ENCODE results near the gene IZUMO2.
"Not testable (repeated sequence)": the region's sequence is repeated elsewhere in the genome, so short reads cannot be mapped to it uniquely, and the experiment has no call there.

The IZUMO2 gene

GRCh38 chr19:50147462-50148423, 15.3 kb downstream of the IZUMO2 start:
- Histone ChIP-seq H3K27me3 (ENCODE audit: control insufficient read depth, low read length) (no peaks in the 10 kb centered on the region), H3K4me3 (ENCODE audit: low read length) (peak overlapping the region; percentile 75), H3K4me1 (ENCODE audit: control insufficient read depth, low read length) (peaks cover 7% of the 10 kb centered on the region), H3K36me3 (ENCODE audit: control insufficient read depth, low read length) (no peaks in the 10 kb centered on the region), H3K4me2 (ENCODE audit: low read length) (peak overlapping the region; percentile 69), H3K9me2 (replicated peaks; ENCODE audit: control insufficient read depth, low read length) (no peaks in the 10 kb centered on the region), H4K20me1 (ENCODE audit: control insufficient read depth, insufficient read depth, low read depth, low read length) (no peaks in the 10 kb centered on the region), H3K79me2 (ENCODE audit: control insufficient read depth, low read length) (no peaks in the 10 kb centered on the region), H3F3A (ENCODE audit: control insufficient read depth, insufficient read depth) (no peaks in the 10 kb centered on the region), H3K27ac (ENCODE audit: low read depth, low read length) (no peak overlapping the region), H3K9me3 (ENCODE audit: control insufficient read depth, insufficient read depth, low read length) (peaks cover 9% of the 10 kb centered on the region)
- peak; percentile 56 for TF ChIP-seq CTCF (IDR thresholded peaks at IDR 0.05; ENCODE audit: low read depth, low read length, poor library complexity, severe bottlenecking)
- TF ChIP-seq EZH2phosphoT487 (IDR thresholded peaks at IDR 0.05; ENCODE audit: borderline replicate concordance, low read length) = no peak

GRCh38 chr19:50141921-50142320, 21.2 kb downstream of the IZUMO2 start:
- H3K4me2 ChIP-seq (ENCODE audit: low read length); H3K36me3 ChIP-seq (ENCODE audit: control insufficient read depth, low read length); H4K20me1 ChIP-seq (ENCODE audit: control insufficient read depth, insufficient read depth, low read depth, low read length); H3K27ac ChIP-seq (ENCODE audit: low read depth, low read length); H3K27me3 ChIP-seq (ENCODE audit: control insufficient read depth, low read length); H3K4me3 ChIP-seq (ENCODE audit: low read length); H3K9me2 ChIP-seq (replicated peaks; ENCODE audit: control insufficient read depth, low read length); H3K4me1 ChIP-seq (ENCODE audit: control insufficient read depth, low read length); H3K9me3 ChIP-seq (ENCODE audit: control insufficient read depth, insufficient read depth, low read length); H3F3A ChIP-seq (ENCODE audit: control insufficient read depth, insufficient read depth); H3K79me2 ChIP-seq (ENCODE audit: control insufficient read depth, low read length): not testable (repeated sequence)

- not testable (repeated sequence) for H3K9me2 ChIP-seq (replicated peaks; ENCODE audit: control insufficient read depth, low read length); H3K4me2 ChIP-seq (ENCODE audit: low read length); H3K4me3 ChIP-seq (ENCODE audit: low read length); H4K20me1 ChIP-seq (ENCODE audit: control insufficient read depth, insufficient read depth, low read depth, low read length); H3K79me2 ChIP-seq (ENCODE audit: control insufficient read depth, low read length); H3K36me3 ChIP-seq (ENCODE audit: control insufficient read depth, low read length); H3K27ac ChIP-seq (ENCODE audit: low read depth, low read length); H3K4me1 ChIP-seq (ENCODE audit: control insufficient read depth, low read length); H3K9me3 ChIP-seq (ENCODE audit: control insufficient read depth, insufficient read depth, low read length); H3F3A ChIP-seq (ENCODE audit: control insufficient read depth, insufficient read depth)
- H3K27me3 ChIP-seq (ENCODE audit: control insufficient read depth, low read length) = peaks cover 10% of the 10 kb centered on the region
Observed at GRCh38 chr19:50140118-50140845, 22.8 kb downstream of the IZUMO2 start.

GRCh38 chr19:50136603-50137365, 26.3 kb downstream of the IZUMO2 start:
- not testable (repeated sequence) for H3K27ac ChIP-seq (ENCODE audit: low read depth, low read length); H3K4me1 ChIP-seq (ENCODE audit: control insufficient read depth, low read length); H3K79me2 ChIP-seq (ENCODE audit: control insufficient read depth, low read length); H3F3A ChIP-seq (ENCODE audit: control insufficient read depth, insufficient read depth); H3K9me2 ChIP-seq (replicated peaks; ENCODE audit: control insufficient read depth, low read length); H3K36me3 ChIP-seq (ENCODE audit: control insufficient read depth, low read length); H4K20me1 ChIP-seq (ENCODE audit: control insufficient read depth, insufficient read depth, low read depth, low read length); H3K9me3 ChIP-seq (ENCODE audit: control insufficient read depth, insufficient read depth, low read length)
- H3K27me3 ChIP-seq (ENCODE audit: control insufficient read depth, low read length) = peaks cover 10% of the 10 kb centered on the region
- H3K4me2 ChIP-seq (ENCODE audit: low read length) = peak overlapping the region; percentile 63
- peak overlapping the region; percentile 57 for H3K4me3 ChIP-seq (ENCODE audit: low read length)

GRCh38 chr19:50135856-50136602, 27.1 kb downstream of the IZUMO2 start:
- not testable (repeated sequence) for H3K36me3 ChIP-seq (ENCODE audit: control insufficient read depth, low read length); H3K4me2 ChIP-seq (ENCODE audit: low read length); H3K27ac ChIP-seq (ENCODE audit: low read depth, low read length); H3K4me1 ChIP-seq (ENCODE audit: control insufficient read depth, low read length); H3F3A ChIP-seq (ENCODE audit: control insufficient read depth, insufficient read depth); H4K20me1 ChIP-seq (ENCODE audit: control insufficient read depth, insufficient read depth, low read depth, low read length); H3K79me2 ChIP-seq (ENCODE audit: control insufficient read depth, low read length); H3K4me3 ChIP-seq (ENCODE audit: low read length); H3K9me2 ChIP-seq (replicated peaks; ENCODE audit: control insufficient read depth, low read length); H3K9me3 ChIP-seq (ENCODE audit: control insufficient read depth, insufficient read depth, low read length)
- H3K27me3 ChIP-seq (ENCODE audit: control insufficient read depth, low read length) = peaks cover 10% of the 10 kb centered on the region

- not testable (repeated sequence) for H3K27ac ChIP-seq (ENCODE audit: low read depth, low read length); H3K4me3 ChIP-seq (ENCODE audit: low read length); H3K9me2 ChIP-seq (replicated peaks; ENCODE audit: control insufficient read depth, low read length); H4K20me1 ChIP-seq (ENCODE audit: control insufficient read depth, insufficient read depth, low read depth, low read length); H3K36me3 ChIP-seq (ENCODE audit: control insufficient read depth, low read length); H3K4me2 ChIP-seq (ENCODE audit: low read length); H3K9me3 ChIP-seq (ENCODE audit: control insufficient read depth, insufficient read depth, low read length); H3F3A ChIP-seq (ENCODE audit: control insufficient read depth, insufficient read depth); H3K79me2 ChIP-seq (ENCODE audit: control insufficient read depth, low read length); H3K4me1 ChIP-seq (ENCODE audit: control insufficient read depth, low read length)
- peaks cover 10% of the 10 kb centered on the region for H3K27me3 ChIP-seq (ENCODE audit: control insufficient read depth, low read length)
Observed at GRCh38 chr19:50134777-50135719, 28.0 kb downstream of the IZUMO2 start.

Data from DOHH2 (cell line).